Smooth muscle cell (in vitro differentiated cells): ENCODE data around the gene TUBB8B. TPM values are rescaled to one million over a fixed set of nuclear protein-coding genes. Genes with fewer than 3 reads are reported as not detected.
"Not testable (repeated sequence)": the region's sequence is repeated elsewhere in the genome, so short reads cannot be mapped to it uniquely, and the experiment has no call there.

Experiments used
- DNase-seq: peaks from one replicate; lab custom pipeline; 2025; ENCODE audit not compliant: unreplicated experiment; lab: John Stamatoyannopoulos, UW
- H2AFZ ChIP-seq: fragments of 200-600 bp; sonication (generic); 2 replicates; pipeline ENCODE4 v1.6.0; 2016; ENCODE audit warnings: antibody characterized with exemption, low read depth, mild to moderate bottlenecking
- H3F3A ChIP-seq: fragments of 200-600 bp; sonication (generic); 2 replicates; pipeline ENCODE4 v1.6.0; 2017; ENCODE audit warnings: antibody characterized with exemption, low read depth
- H3K27ac ChIP-seq: fragments of 200-600 bp; sonication (generic); 2 replicates; pipeline ENCODE4 v1.5.1; 2016; ENCODE audit warnings: low read depth, mild to moderate bottlenecking
- H3K27me3 ChIP-seq: fragments of 200-600 bp; sonication (generic); 2 replicates; pipeline ENCODE4 v1.6.1; 2016; ENCODE audit warnings: low read depth, mild to moderate bottlenecking
- H3K36me3 ChIP-seq: fragments of 200-600 bp; sonication (generic); 2 replicates; pipeline ENCODE4 v1.5.1; 2016; ENCODE audit warnings: low read depth
- H3K4me1 ChIP-seq: fragments of 200-600 bp; sonication (generic); 2 replicates; pipeline ENCODE4 v1.5.1; 2016; ENCODE audit warnings: low read depth
- H3K4me2 ChIP-seq: fragments of 200-600 bp; sonication (generic); 2 replicates; pipeline ENCODE4 v1.6.0; 2016; ENCODE audit warnings: mild to moderate bottlenecking
- H3K4me3 ChIP-seq: fragments of 200-600 bp; sonication (generic); 2 replicates; pipeline ENCODE4 v1.5.1; 2016; ENCODE audit warnings: mild to moderate bottlenecking
- H3K79me2 ChIP-seq: fragments of 200-600 bp; sonication (generic); 2 replicates; pipeline ENCODE4 v1.6.0; 2016; ENCODE audit warnings: low read depth, mild to moderate bottlenecking
- H3K9ac ChIP-seq: fragments of 200-600 bp; sonication (generic); 2 replicates; pipeline ENCODE4 v1.6.0; 2016; ENCODE audit warnings: low read depth
- H3K9me3 ChIP-seq: fragments of 200-600 bp; sonication (generic); replicated peaks from 2 replicates; pipeline ENCODE4 v1.5.1; 2016; ENCODE audit warnings: low read depth
- H4K20me1 ChIP-seq: fragments of 200-600 bp; sonication (generic); 2 replicates; pipeline ENCODE4 v1.6.0; 2016; ENCODE audit warnings: low read depth
- WGBS: methylation state at CpG from one replicate; pipeline ENCODE4 v1.1.7; 2016; ENCODE audit warnings: low lambda C conversion rate; 5-methylcytosine and 5-hydroxymethylcytosine counted together
- polyA plus RNA-seq: library from polyadenylated mRNA; unstranded; fragments of >200 nt; fragmentation: Nextera tagmentation; extraction: Ambion mirVana; gene quantifications from 2 replicates; pipeline ENCODE4 v1.2.1, GENCODE V29; 2016
- small RNA-seq: library from RNA; depleted of rRNA; stranded (forward); fragments of <200 nt; gene quantifications from one replicate; pipeline ENCODE3, GENCODE V24; 2014
- total RNA-seq: library from RNA; depleted of rRNA; stranded (reverse); fragments of >200 nt; gene quantifications from 2 replicates; pipeline ENCODE4 v1.2.3, GENCODE V29; 2014

The TUBB8B gene
- total and polyA plus RNA-seq, 2 experiments from 2014 or later = 0.21 TPM; not detected in 1

DNA sequence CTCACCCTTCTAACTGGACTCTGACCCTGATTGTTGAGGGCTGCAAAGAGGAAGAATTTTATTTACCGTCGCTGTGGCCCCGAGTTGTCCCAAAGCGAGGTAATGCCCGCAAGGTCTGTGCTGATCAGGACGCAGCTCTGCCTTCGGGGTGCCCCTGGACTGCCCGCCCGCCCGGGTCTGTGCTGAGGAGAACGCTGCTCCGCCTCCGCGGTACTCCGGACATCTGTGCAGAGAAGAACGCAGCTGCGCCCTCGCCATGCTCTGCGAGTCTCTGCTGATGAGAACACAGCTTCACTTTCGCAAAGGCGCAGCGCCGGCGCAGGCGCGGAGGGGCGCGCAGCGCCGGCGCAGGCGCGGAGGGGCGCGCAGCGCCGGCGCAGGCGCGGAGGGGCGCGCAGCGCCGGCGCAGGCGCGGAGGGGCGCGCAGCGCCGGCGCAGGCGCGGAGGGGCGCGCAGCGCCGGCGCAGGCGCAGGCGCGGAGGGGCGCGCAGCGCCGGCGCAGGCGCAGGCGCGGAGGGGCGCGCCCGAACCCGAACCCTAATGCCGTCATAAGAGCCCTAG is 38.7 kb downstream of the TUBB8B start:
- H3K27me3 ChIP-seq, DNase-seq, H3K9ac ChIP-seq, H3K4me1 ChIP-seq, H3K4me2 ChIP-seq, H3K36me3 ChIP-seq, H3K27ac ChIP-seq, H3K9me3 ChIP-seq, H3F3A ChIP-seq, H3K79me2 ChIP-seq, H4K20me1 ChIP-seq, H2AFZ ChIP-seq, H3K4me3 ChIP-seq: not testable (repeated sequence)
- WGBS = 61% methylated on average over 36 of the region's 75 CpGs

DNA sequence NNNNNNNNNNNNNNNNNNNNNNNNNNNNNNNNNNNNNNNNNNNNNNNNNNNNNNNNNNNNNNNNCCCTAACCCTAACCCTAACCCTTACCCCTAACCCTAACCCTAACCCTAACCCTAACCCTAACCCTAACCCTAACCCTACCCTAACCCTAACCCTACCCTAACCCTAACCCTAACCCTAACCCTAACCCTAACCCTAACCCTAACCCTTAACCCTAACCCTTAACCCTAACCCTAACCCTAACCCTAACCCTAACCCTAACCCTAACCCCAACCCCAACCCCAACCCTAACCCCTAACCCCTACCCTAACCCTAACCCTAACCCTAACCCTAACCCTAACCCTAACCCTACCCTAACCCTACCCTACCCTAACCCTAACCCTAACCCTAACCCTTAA is 39.5 kb downstream of the TUBB8B start:
- H2AFZ ChIP-seq, H3K4me3 ChIP-seq, H3K9me3 ChIP-seq, H3K4me1 ChIP-seq, H3K36me3 ChIP-seq, H3K79me2 ChIP-seq, H3K27ac ChIP-seq, H3K9ac ChIP-seq, H3F3A ChIP-seq, H4K20me1 ChIP-seq, H3K4me2 ChIP-seq, DNase-seq, H3K27me3 ChIP-seq: not testable (repeated sequence)

Small RNA genes within 50 kb of the gene (small RNA-seq; reads per million reads assigned to genes)
- gene AP001005.2 = not detected

Other genes with a start within 250 kb of the TUBB8B start
- gene USP14, start 108.9 kb upstream of the TUBB8B start, total RNA-seq = 36.5 and 38.5 TPM in 2 replicates
- 49.0 and 56.8 TPM in 2 replicates for gene USP14, start 108.9 kb upstream of the TUBB8B start, polyA plus RNA-seq
- gene THOC1, start 218.4 kb upstream of the TUBB8B start, total RNA-seq = 42.8 and 48.7 TPM in 2 replicates
- gene THOC1, start 218.4 kb upstream of the TUBB8B start, polyA plus RNA-seq = 14.8 and 15.8 TPM in 2 replicates